ENCODE data around the gene ADH4. TPM values are rescaled to one million over a fixed set of nuclear protein-coding genes. Genes with fewer than 3 reads are reported as not detected.
"Not testable (repeated sequence)": the region's sequence is repeated elsewhere in the genome, so short reads cannot be mapped to it uniquely, and the experiment has no call there.

Gene ADH4
- total RNA-seq, 2 experiments from 2014 or later, result not detected

DNA sequence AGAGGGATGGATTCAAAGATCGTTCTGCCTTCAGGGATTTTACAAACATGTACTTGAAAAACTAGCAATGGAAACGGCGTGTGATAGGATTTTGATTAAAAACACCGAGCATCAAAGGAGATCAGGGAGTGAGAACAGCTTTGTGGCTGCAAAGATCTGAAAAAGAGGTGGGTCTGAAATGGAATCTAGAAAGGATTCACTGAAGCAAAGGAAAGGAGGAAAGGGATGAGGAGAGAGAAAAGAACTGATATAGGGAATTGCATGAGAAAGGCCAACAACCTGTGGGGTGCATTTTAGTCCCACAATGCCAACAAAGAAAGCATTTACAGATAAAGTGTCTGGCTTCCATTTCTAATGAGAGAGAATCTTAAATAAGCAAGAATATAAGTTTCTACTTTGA lies 23.1 kb downstream of the ADH4 start:
- Histone ChIP-seq H3K4me3 (ENCODE audit: low read length) (no peak overlapping the region), H3K4me1 (ENCODE audit: insufficient read depth, low read length) (no peaks in the 10 kb centered on the region), H3K27ac (ENCODE audit: low read depth in 1 of 2, low read length in 2 of 2) (no peak overlapping the region), H3K27me3 (ENCODE audit: control insufficient read depth in 1 of 2, insufficient read depth in 2 of 2, low read length in 2 of 2) (no peaks in the 10 kb centered on the region), H3K36me3 (ENCODE audit: insufficient read depth, low read length) (no peaks in the 10 kb centered on the region), H3K9me3 (ENCODE audit: control insufficient read depth in 1 of 2, insufficient read depth in 1 of 2, low read length in 2 of 2) (no peaks in the 10 kb centered on the region)
- DNase-seq, result no peak
- no peaks in the 10 kb centered on the region for H3K36me3 Mint-ChIP-seq (ENCODE audit: low read depth)
- ChIA-PET CTCF (interaction anchor here (0.7 kb wide), 1 partner anchor 284 kb away, joined by 3 read pairs; no protein-coding TSS in a partner anchor), POLR2A (no interaction called here)
- H3K9me3 Mint-ChIP-seq, result no peaks in the 10 kb centered on the region
- ATAC-seq (ENCODE audit: poor library complexity), result no peak
- H3K27ac Mint-ChIP-seq, result no peak overlapping the region
- H3K27me3 Mint-ChIP-seq, result peaks cover 4% of the 10 kb centered on the region
- intact Hi-C loops (cut with DNase I, micrococcal nuclease), result no loop called here
- no peak for TF ChIP-seq CTCF (IDR thresholded peaks at IDR 0.05)
- H3K4me1 Mint-ChIP-seq (ENCODE audit: low read depth), result no peaks in the 10 kb centered on the region
- H3K4me3 Mint-ChIP-seq, result no peak overlapping the region

- Mint-ChIP-seq H3K36me3 (ENCODE audit: low read depth) (no peaks in the 10 kb centered on the region), H3K4me3 (no peak overlapping the region), H3K9me3 (no peaks in the 10 kb centered on the region), H3K27me3 (no peaks in the 10 kb centered on the region), H3K27ac (no peak overlapping the region), H3K4me1 (ENCODE audit: low read depth) (no peaks in the 10 kb centered on the region)
- Histone ChIP-seq H3K27me3 (ENCODE audit: control insufficient read depth in 1 of 2, insufficient read depth in 2 of 2, low read length in 2 of 2) (no peaks in the 10 kb centered on the region), H3K9me3 (ENCODE audit: control insufficient read depth in 1 of 2, insufficient read depth in 1 of 2, low read length in 2 of 2) (no peaks in the 10 kb centered on the region), H3K36me3 (ENCODE audit: insufficient read depth, low read length) (no peaks in the 10 kb centered on the region), H3K4me1 (ENCODE audit: insufficient read depth, low read length) (no peaks in the 10 kb centered on the region), H3K27ac (ENCODE audit: low read depth in 1 of 2, low read length in 2 of 2) (no peak overlapping the region), H3K4me3 (ENCODE audit: low read length) (no peak overlapping the region)
- intact Hi-C loops (cut with DNase I, micrococcal nuclease), result no loop called here
- ChIA-PET CTCF (no interaction called here), POLR2A (no interaction called here)
- TF ChIP-seq CTCF (IDR thresholded peaks at IDR 0.05), result no peak
- no peak for ATAC-seq (ENCODE audit: poor library complexity)
- no peak for DNase-seq
These were observed 23.6 kb downstream of the ADH4 start for GRCh38 chr4:99120501-99120900.

GRCh38 chr4:99117876-99118693 lies 26.0 kb downstream of the ADH4 start:
- no peak for TF ChIP-seq CTCF (IDR thresholded peaks at IDR 0.05)
- Histone ChIP-seq H3K36me3 (ENCODE audit: insufficient read depth, low read length) (no peaks in the 10 kb centered on the region), H3K9me3 (ENCODE audit: control insufficient read depth in 1 of 2, insufficient read depth in 1 of 2, low read length in 2 of 2) (no peaks in the 10 kb centered on the region), H3K27me3 (ENCODE audit: control insufficient read depth in 1 of 2, insufficient read depth in 2 of 2, low read length in 2 of 2) (no peaks in the 10 kb centered on the region), H3K4me1 (ENCODE audit: insufficient read depth, low read length) (no peaks in the 10 kb centered on the region), H3K4me3 (ENCODE audit: low read length) (no peak overlapping the region), H3K27ac (ENCODE audit: low read depth in 1 of 2, low read length in 2 of 2) (no peak overlapping the region)
- no peak overlapping the region for H3K27ac Mint-ChIP-seq
- H3K4me1 Mint-ChIP-seq (ENCODE audit: low read depth), result no peaks in the 10 kb centered on the region
- ChIA-PET POLR2A (no interaction called here), CTCF (no interaction called here)
- ATAC-seq (ENCODE audit: poor library complexity) (no peak), DNase-seq (peak in 3 of 14 experiments; percentile 7 to 21 (median 15))
- no peaks in the 10 kb centered on the region for H3K27me3 Mint-ChIP-seq
- H3K9me3 Mint-ChIP-seq, result no peaks in the 10 kb centered on the region
- H3K36me3 Mint-ChIP-seq (ENCODE audit: low read depth), result no peaks in the 10 kb centered on the region
- intact Hi-C loops (cut with DNase I, micrococcal nuclease), result loop anchor here (1.0 to 10.0 kb wide), 5 partner anchors 287 to 947 kb away; no protein-coding TSS in a partner anchor
- H3K4me3 Mint-ChIP-seq, result no peak overlapping the region

GRCh38 chr4:99117122-99117841 lies 26.8 kb downstream of the ADH4 start:
- H3K27ac Mint-ChIP-seq; H3K4me3 Mint-ChIP-seq; H3K9me3 Mint-ChIP-seq; ATAC-seq (ENCODE audit: poor library complexity); H3K4me1 Mint-ChIP-seq (ENCODE audit: low read depth); H3K4me3 ChIP-seq (ENCODE audit: low read length); DNase-seq; H3K36me3 Mint-ChIP-seq (ENCODE audit: low read depth); H3K4me1 ChIP-seq (ENCODE audit: insufficient read depth, low read length); H3K9me3 ChIP-seq (ENCODE audit: control insufficient read depth in 1 of 2, insufficient read depth in 1 of 2, low read length in 2 of 2); POLR2A ChIA-PET; H3K27me3 ChIP-seq (ENCODE audit: control insufficient read depth in 1 of 2, insufficient read depth in 2 of 2, low read length in 2 of 2); CTCF ChIA-PET; H3K27me3 Mint-ChIP-seq; H3K36me3 ChIP-seq (ENCODE audit: insufficient read depth, low read length); H3K27ac ChIP-seq (ENCODE audit: low read depth in 1 of 2, low read length in 2 of 2): not testable (repeated sequence)
- intact Hi-C loops (cut with DNase I, micrococcal nuclease), result loop anchor here (10.0 kb wide), 2 partner anchors 688 to 948 kb away; no protein-coding TSS in a partner anchor

DNA sequence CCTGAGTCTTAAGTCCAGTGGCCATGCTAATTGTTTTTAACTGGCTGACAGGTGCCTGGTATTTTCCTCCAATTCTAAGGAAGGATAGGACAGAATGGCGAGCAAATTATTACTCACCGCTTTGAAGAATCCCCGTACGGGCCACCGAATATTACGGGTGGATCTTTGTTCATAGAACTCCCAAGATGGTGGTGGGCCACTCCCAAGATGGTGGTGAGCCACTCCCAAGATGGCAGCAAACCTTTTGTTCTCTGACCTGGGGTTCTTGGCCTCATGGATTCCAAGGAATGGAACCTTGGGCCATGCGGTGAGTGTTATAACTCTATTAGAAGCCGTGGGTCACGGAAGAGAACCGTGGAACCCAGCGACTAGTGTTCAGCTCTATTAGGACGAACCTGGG lies 34.8 kb downstream of the ADH4 start:
- ATAC-seq (ENCODE audit: poor library complexity); H3K4me1 Mint-ChIP-seq (ENCODE audit: low read depth); H3K4me3 ChIP-seq (ENCODE audit: low read length); H3K4me3 Mint-ChIP-seq; H3K9me3 ChIP-seq (ENCODE audit: control insufficient read depth in 1 of 2, insufficient read depth in 1 of 2, low read length in 2 of 2); H3K27ac ChIP-seq (ENCODE audit: low read depth in 1 of 2, low read length in 2 of 2); DNase-seq; H3K36me3 Mint-ChIP-seq (ENCODE audit: low read depth); H3K4me1 ChIP-seq (ENCODE audit: insufficient read depth, low read length); H3K9me3 Mint-ChIP-seq; H3K27me3 Mint-ChIP-seq; H3K36me3 ChIP-seq (ENCODE audit: insufficient read depth, low read length); H3K27me3 ChIP-seq (ENCODE audit: control insufficient read depth in 1 of 2, insufficient read depth in 2 of 2, low read length in 2 of 2); intact Hi-C loops (cut with DNase I, micrococcal nuclease); H3K27ac Mint-ChIP-seq: not testable (repeated sequence)
- ChIA-PET CTCF (interaction anchor here (0.8 kb wide), 1 partner anchor 18 kb away, joined by 3 read pairs; no protein-coding TSS in a partner anchor), POLR2A (interaction anchor here (1.2 kb wide), 1 partner anchor 114 kb away, joined by 3 read pairs; the partner anchor contains the start of gene METAP1)
